Measurements from ENCODE around the gene UVRAG. TPM values are rescaled to one million over a fixed set of nuclear protein-coding genes. Genes with fewer than 3 reads are reported as not detected.

UVRAG gene
- polyA plus RNA-seq, 1 donor (not counting 4 experiments of a cell fraction or from before 2014, with no cell fraction given), result 11.9 TPM

- FAIRE-seq, result no peak
Measured at GRCh38 chr11:75993126-75993525, 178.1 kb downstream of the UVRAG start.

GRCh38 chr11:75994616-75995015 is 179.6 kb downstream of the UVRAG start:
- no peak overlapping the region for H2AFZ ChIP-seq (ENCODE audit: control insufficient read depth, low read length)
- DNase-seq (ENCODE audit: low read depth, low spot score) (no peak), FAIRE-seq (no peak)
- no peak overlapping the region for H3K4me3 ChIP-seq (ENCODE audit: control insufficient read depth in 2 of 3, extremely low read depth in 1 of 3, insufficient read depth in 2 of 3, low read depth in 1 of 3, low read length in 3 of 3)
- H3K27ac ChIP-seq (ENCODE audit: control insufficient read depth, insufficient read depth, low read length), result no peak overlapping the region
- dilution Hi-C loops (cut with MboI; ENCODE audit: extremely low pct_ligation_motif_present, low sequenced_read_pairs), result no loop called here
- no peaks in the 10 kb centered on the region for H3K27me3 ChIP-seq (ENCODE audit: control insufficient read depth, extremely low read depth, insufficient read depth, low read length)
- H3K4me1 ChIP-seq (ENCODE audit: control insufficient read depth, extremely low read depth, insufficient read depth, low read length), result no peaks in the 10 kb centered on the region
- no peaks in the 10 kb centered on the region for H3K36me3 ChIP-seq (ENCODE audit: control insufficient read depth in 2 of 2, extremely low read depth in 1 of 2, insufficient read depth in 2 of 2, low read length in 2 of 2)
- TF ChIP-seq EZH2 (IDR thresholded peaks at IDR 0.05; ENCODE audit: low read length) (no peak), CTCF (optimal IDR thresholded peaks at IDR 0.05 in 1 of 3, IDR thresholded peaks at IDR 0.05 in 1 of 3, conservative IDR thresholded peaks at IDR 0.05 in 1 of 3; ENCODE audit: extremely low read depth in 1 of 3, insufficient read depth in 2 of 3, low read length in 3 of 3) (no peak)
- H3K4me2 ChIP-seq (ENCODE audit: control insufficient read depth, extremely low read depth, insufficient read depth, low read depth, low read length), result no peak overlapping the region
- H3K9me1 ChIP-seq (ENCODE audit: control insufficient read depth, extremely low read depth, insufficient read depth, low read length), result no peaks in the 10 kb centered on the region
- no peaks in the 10 kb centered on the region for H4K20me1 ChIP-seq (ENCODE audit: control insufficient read depth, extremely low read depth, insufficient read depth, low read length)
- H3K9me3 ChIP-seq (ENCODE audit: control insufficient read depth, low read depth, low read length), result no peaks in the 10 kb centered on the region
- H3K79me2 ChIP-seq (ENCODE audit: control insufficient read depth, insufficient read depth, low read length), result no peaks in the 10 kb centered on the region
- no peak overlapping the region for H3K9ac ChIP-seq (ENCODE audit: control insufficient read depth, extremely low read depth, insufficient read depth, low read length)

More at GRCh38 chr11:75993126-75993525, 178.1 kb downstream of the UVRAG start:
- H3K4me1 ChIP-seq (ENCODE audit: control insufficient read depth, extremely low read depth, insufficient read depth, low read length), result no peaks in the 10 kb centered on the region
- no peak overlapping the region for H3K4me2 ChIP-seq (ENCODE audit: control insufficient read depth, extremely low read depth, insufficient read depth, low read depth, low read length)
- no peak overlapping the region for H3K27ac ChIP-seq (ENCODE audit: control insufficient read depth, insufficient read depth, low read length)
- H3K9ac ChIP-seq (ENCODE audit: control insufficient read depth, extremely low read depth, insufficient read depth, low read length), result no peak overlapping the region
- H4K20me1 ChIP-seq (ENCODE audit: control insufficient read depth, extremely low read depth, insufficient read depth, low read length), result no peaks in the 10 kb centered on the region
- H2AFZ ChIP-seq (ENCODE audit: control insufficient read depth, low read length), result no peak overlapping the region
- dilution Hi-C loops (cut with MboI; ENCODE audit: extremely low pct_ligation_motif_present, low sequenced_read_pairs), result no loop called here
- DNase-seq (ENCODE audit: low read depth, low spot score), result no peak
- no peaks in the 10 kb centered on the region for H3K79me2 ChIP-seq (ENCODE audit: control insufficient read depth, insufficient read depth, low read length)
- no peaks in the 10 kb centered on the region for H3K27me3 ChIP-seq (ENCODE audit: control insufficient read depth, extremely low read depth, insufficient read depth, low read length)
- H3K36me3 ChIP-seq (ENCODE audit: control insufficient read depth in 2 of 2, extremely low read depth in 1 of 2, insufficient read depth in 2 of 2, low read length in 2 of 2), result no peaks in the 10 kb centered on the region
- H3K4me3 ChIP-seq (ENCODE audit: control insufficient read depth in 2 of 3, extremely low read depth in 1 of 3, insufficient read depth in 2 of 3, low read depth in 1 of 3, low read length in 3 of 3), result no peak overlapping the region
- no peak for TF ChIP-seq EZH2 (IDR thresholded peaks at IDR 0.05; ENCODE audit: low read length)
- no peak for TF ChIP-seq CTCF (optimal IDR thresholded peaks at IDR 0.05 in 1 of 3, IDR thresholded peaks at IDR 0.05 in 1 of 3, conservative IDR thresholded peaks at IDR 0.05 in 1 of 3; ENCODE audit: extremely low read depth in 1 of 3, insufficient read depth in 2 of 3, low read length in 3 of 3)
- no peaks in the 10 kb centered on the region for H3K9me1 ChIP-seq (ENCODE audit: control insufficient read depth, extremely low read depth, insufficient read depth, low read length)
- no peaks in the 10 kb centered on the region for H3K9me3 ChIP-seq (ENCODE audit: control insufficient read depth, low read depth, low read length)
